HG02759 (cell line): ENCODE results near the gene R3HDM2.
A peak's percentile ranks its signal among the peaks of the same experiment; 100 is the strongest.
"Not testable (repeated sequence)": the region's sequence is repeated elsewhere in the genome, so short reads cannot be mapped to it uniquely, and the experiment has no call there.

Experiments used
- ATAC-seq: cut with Tn5 transposase; IDR thresholded peaks from one replicate; pipeline ENCODE4 v1.9.1; 2021; ENCODE audit warnings: mild to moderate bottlenecking, moderate library complexity; ENCODE audit not compliant: unreplicated experiment

Gene R3HDM2

GRCh38 chr12:57454213-57454565 lies 23.3 kb upstream of the R3HDM2 start:
- ATAC-seq: no peak

GRCh38 chr12:57452937-57453509 lies 22.2 kb upstream of the R3HDM2 start:
- ATAC-seq: no peak

GRCh38 chr12:57452181-57452936 lies 21.5 kb upstream of the R3HDM2 start:
- no peak for ATAC-seq

- ATAC-seq: no peak
Observed at GRCh38 chr12:57451233-57451778, 20.5 kb upstream of the R3HDM2 start.

GRCh38 chr12:57450057-57450456 lies 19.2 kb upstream of the R3HDM2 start:
- ATAC-seq: no peak

GRCh38 chr12:57449375-57449774 lies 18.5 kb upstream of the R3HDM2 start:
- ATAC-seq: no peak

GRCh38 chr12:57448669-57449068 lies 17.8 kb upstream of the R3HDM2 start:
- no peak for ATAC-seq

- ATAC-seq: no peak
Observed at GRCh38 chr12:57446292-57446960, 15.6 kb upstream of the R3HDM2 start.

- no peak for ATAC-seq
Observed at GRCh38 chr12:57444744-57445143, 13.9 kb upstream of the R3HDM2 start.

- ATAC-seq: not testable (repeated sequence)
Observed at GRCh38 chr12:57444337-57444736, 13.5 kb upstream of the R3HDM2 start.

- no peak for ATAC-seq
Observed at GRCh38 chr12:57441846-57442427, 11.1 kb upstream of the R3HDM2 start.

- ATAC-seq: not testable (repeated sequence)
Observed at GRCh38 chr12:57441393-57441792, 10.6 kb upstream of the R3HDM2 start.

GRCh38 chr12:57439762-57440266 lies 9.0 kb upstream of the R3HDM2 start:
- no peak for ATAC-seq

GRCh38 chr12:57438400-57438799 lies 7.6 kb upstream of the R3HDM2 start:
- no peak for ATAC-seq

GRCh38 chr12:57435293-57435692 lies 4.5 kb upstream of the R3HDM2 start:
- no peak for ATAC-seq

- no peak for ATAC-seq
Observed at GRCh38 chr12:57434517-57435223, 3.8 kb upstream of the R3HDM2 start, which contains the start of gene INHBC. INHBC (plus strand) TSS chr12:57434784; CDS start chr12:57434887, 103 bp downstream.

- ATAC-seq: no peak
Observed at GRCh38 chr12:57433370-57433769, 2.5 kb upstream of the R3HDM2 start.

- no peak for ATAC-seq
Observed at GRCh38 chr12:57431654-57432188, 878 bp upstream of the R3HDM2 start.

- peak; percentile 73 for ATAC-seq
Observed at GRCh38 chr12:57430112-57430930, 522 bp downstream of the R3HDM2 start.
